GM12878 (cell line): ENCODE measurements around the gene TRIM43B. TPM values are rescaled to one million over a fixed set of nuclear protein-coding genes. Genes with fewer than 3 reads are reported as not detected.
"Not testable (repeated sequence)": the region's sequence is repeated elsewhere in the genome, so short reads cannot be mapped to it uniquely, and the experiment has no call there.

ENCODE experiments used
- ATAC-seq: fragments of 200-7000 bp; cut with Tn5 transposase; 3 replicates; pipeline ENCODE4 v1.9.1; 2020; ENCODE audit warnings: mild to moderate bottlenecking, moderate library complexity
- BruUV-seq: library from RNA; stranded (reverse); fragments of 400-500 nt; replicated peaks from 2 replicates; lab custom pipeline; 2021; lab: Mats Ljungman, UMichigan
- CTCF ChIA-PET: fragments of 300-600 bp; sonication (Branson Sonifier 250); formaldehyde crosslinking; extraction: SDS; loops from one replicate; lab custom pipeline; 2021; ENCODE audit warnings: inconsistent platforms; lab: Yijun Ruan, JAX
- POLR2A ChIA-PET: fragments of 350-600 bp; formaldehyde crosslinking; extraction: SDS; loops from one replicate; lab custom pipeline; 2021; ENCODE audit warnings: inconsistent platforms; lab: Charles Lee
- RAD21 ChIA-PET: fragments of 300-600 bp; sonication (Branson Sonifier 250); formaldehyde crosslinking; loops from one replicate; lab custom pipeline; 2023; ENCODE audit warnings: antibody characterized with exemption; ENCODE audit not compliant: unreplicated experiment; lab: Charles Lee
- SMC1A ChIA-PET: fragments of 300-600 bp; sonication (Branson Sonifier 250); formaldehyde crosslinking; loops from one replicate; lab custom pipeline; 2023; ENCODE audit not compliant: unreplicated experiment, uncharacterized antibody; lab: Charles Lee
- DNase-seq: peaks from one replicate; pipeline ENCODE4 v3.0.0-alpha.2; 2011; ENCODE audit warnings: low read depth, low spot score
- FAIRE-seq: peaks from 3 replicates; lab custom pipeline; 2011; peaks lifted over from hg19 to GRCh38; lab: Jason Lieb, UNC
- H2AFZ ChIP-seq: 2 replicates; pipeline ENCODE4 v1.6.0; 2011; ENCODE audit warnings: low read depth, low read length, control low read depth; ENCODE audit not compliant: control insufficient read depth
- H3K27ac ChIP-seq: 2 replicates; pipeline ENCODE4 v1.5.1; 2011; ENCODE audit warnings: control low read depth; ENCODE audit not compliant: control insufficient read depth, insufficient read depth
- H3K27me3 ChIP-seq, 2 experiments: replicated peaks in 1 of 2; 2 replicates each; pipeline versions ENCODE4 v1.6.0 to v1.6.1; 2011; ENCODE audit warnings: low read length in 1 of 2; ENCODE audit not compliant: control insufficient read depth in 2 of 2, insufficient read depth in 2 of 2
- H3K36me3 ChIP-seq, 2 experiments: 2 replicates each; pipeline ENCODE4 v1.5.1; 2011; ENCODE audit warnings: low read length in 1 of 2; ENCODE audit not compliant: control insufficient read depth in 2 of 2, insufficient read depth in 2 of 2
- H3K4me1 ChIP-seq: 2 replicates; pipeline ENCODE4 v1.6.1; 2011; ENCODE audit warnings: mild to moderate bottlenecking, low read length, moderate library complexity, mixed read lengths; ENCODE audit not compliant: control insufficient read depth, insufficient read depth
- H3K4me2 ChIP-seq: 2 replicates; pipeline ENCODE4 v1.6.0; 2011; ENCODE audit warnings: control low read depth; ENCODE audit not compliant: control insufficient read depth, insufficient read depth
- H3K4me3 ChIP-seq: fragments of 200-600 bp; sonication (generic); 2 replicates; pipeline ENCODE4 v1.5.1; 2016
- H3K79me2 ChIP-seq: 2 replicates; pipeline ENCODE4 v1.6.0; 2011; ENCODE audit warnings: low read length; ENCODE audit not compliant: control insufficient read depth, insufficient read depth
- H3K9ac ChIP-seq: 2 replicates; pipeline ENCODE4 v1.8.0; 2011; ENCODE audit warnings: low read length, control low read depth, mixed read lengths; ENCODE audit not compliant: control insufficient read depth, insufficient read depth
- H3K9me3 ChIP-seq: replicated peaks from 3 replicates; pipeline ENCODE4 v1.5.1; 2011; ENCODE audit warnings: mild to moderate bottlenecking, low read length; ENCODE audit not compliant: control insufficient read depth, insufficient read depth
- H4K20me1 ChIP-seq: 2 replicates; pipeline ENCODE4 v1.6.0; 2011; ENCODE audit not compliant: control insufficient read depth, insufficient read depth
- IKZF1 ChIP-seq: fragments of 450-650 bp; conservative IDR thresholded peaks from 2 replicates; pipeline ENCODE4 v1.6.1; 2017; ENCODE audit warnings: antibody characterized with exemption, mild to moderate bottlenecking
- NFYA ChIP-seq: IDR thresholded peaks from 2 replicates; pipeline ENCODE4 v1.6.1; 2011; ENCODE audit warnings: low read depth, mild to moderate bottlenecking, low read length, improper control_type of control experiment, borderline replicate concordance
- WGBS: methylation state at CpG from one replicate; pipeline ENCODE4 v1.1.6; 2016; ENCODE audit warnings: low lambda C conversion rate; ENCODE audit not compliant: insufficient replicate concordance, insufficient coverage; ENCODE audit errors: missing lambda C conversion rate; 5-methylcytosine and 5-hydroxymethylcytosine counted together
- in situ Hi-C: fragments of 300-500 bp; cut with MboI; formaldehyde crosslinking; loops from 9 replicates; pipeline ENCODE4 v1.14.3; 2018; ENCODE audit warnings: mixed read lengths
- intact Hi-C: fragments of 100-400 bp; cut with micrococcal nuclease; formaldehyde crosslinking; loops from one replicate; pipeline ENCODE4 v1.14.2; 2022; ENCODE audit not compliant: unreplicated experiment
- polyA plus RNA-seq, 11 experiments: library from polyadenylated mRNA; depleted of rRNA in 4 of 11; unstranded in 6 of 11; stranded (reverse) in 5 of 11; fragments of >200 nt; fragmentation: Nextera tagmentation in 4 of 11; fragmentation: Illumina TruSeq in 1 of 11; extraction: Ambion mirVana in 4 of 11; extraction: Trizol in 1 of 11; gene quantifications; 1 replicate in 1 of 11; 2 replicates in 10 of 11; pipeline versions ENCODE4 v1.2.1 to v1.2.3, GENCODE V29; 2011 to 2016; ENCODE audit warnings: inconsistent platforms in 2 of 11, missing spikeins in 2 of 11, low read depth in 1 of 11
- total RNA-seq, 4 experiments: library from RNA; depleted of rRNA in 3 of 4; stranded (reverse); fragments of >200 nt in 3 of 4; fragmentation: Illumina TruSeq in 1 of 4; extraction: Trizol in 1 of 4; gene quantifications; 2 replicates each; pipeline versions ENCODE4 v1.2.1 to v1.2.3, GENCODE V29; 2013 to 2021
- TF ChIP-seq, protein P1 (sequence below): fragments of 450-650 bp; formaldehyde crosslinking; IDR thresholded peaks from 2 replicates; pipeline ENCODE4 v1.5.0; 2022; ENCODE audit warnings: mild to moderate bottlenecking, missing genetic modification characterization
- TF ChIP-seq, protein P2 (sequence below): IDR thresholded peaks from 2 replicates; pipeline ENCODE4 v1.6.1; 2012; ENCODE audit warnings: low read depth, low read length, improper control_type of control experiment
- TF ChIP-seq, protein P3 (sequence below): fragments of 450-650 bp; conservative IDR thresholded peaks from 2 replicates; pipeline ENCODE4 v1.6.1; 2017; ENCODE audit warnings: mild to moderate bottlenecking, moderate library complexity
- TF ChIP-seq, protein P4 (sequence below): fragments of 450-650 bp; IDR thresholded peaks from 2 replicates; pipeline ENCODE4 v1.6.1; 2017; ENCODE audit warnings: low read depth, mild to moderate bottlenecking, moderate library complexity

TRIM43B gene
- total and polyA plus RNA-seq, 10 of the 15 experiments (the other 5 are each of a cell fraction or from before 2014, with no cell fraction given): 0.05 TPM; not detected in 9

DNA sequence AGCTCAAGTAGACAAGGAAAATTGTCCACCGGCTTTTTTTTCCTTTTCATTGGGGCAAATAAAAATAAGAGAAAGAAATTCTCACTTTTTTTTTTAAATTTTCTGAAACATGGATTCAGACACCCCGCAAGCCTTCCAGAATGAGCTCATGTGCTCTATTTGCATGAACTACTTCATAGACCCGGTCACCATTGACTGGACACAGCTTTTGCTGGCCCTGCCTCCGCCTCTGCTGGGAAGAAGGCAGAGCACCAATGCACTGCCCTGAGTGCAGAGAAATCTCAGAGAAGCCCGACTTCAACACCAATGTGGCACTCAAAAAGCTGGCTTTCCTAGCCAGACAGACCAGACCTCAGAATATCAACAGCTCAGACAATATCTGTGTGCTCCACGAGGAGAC, 30.2 kb upstream of the TRIM43B start (continued):
- TF ChIP-seq, protein P1, sequence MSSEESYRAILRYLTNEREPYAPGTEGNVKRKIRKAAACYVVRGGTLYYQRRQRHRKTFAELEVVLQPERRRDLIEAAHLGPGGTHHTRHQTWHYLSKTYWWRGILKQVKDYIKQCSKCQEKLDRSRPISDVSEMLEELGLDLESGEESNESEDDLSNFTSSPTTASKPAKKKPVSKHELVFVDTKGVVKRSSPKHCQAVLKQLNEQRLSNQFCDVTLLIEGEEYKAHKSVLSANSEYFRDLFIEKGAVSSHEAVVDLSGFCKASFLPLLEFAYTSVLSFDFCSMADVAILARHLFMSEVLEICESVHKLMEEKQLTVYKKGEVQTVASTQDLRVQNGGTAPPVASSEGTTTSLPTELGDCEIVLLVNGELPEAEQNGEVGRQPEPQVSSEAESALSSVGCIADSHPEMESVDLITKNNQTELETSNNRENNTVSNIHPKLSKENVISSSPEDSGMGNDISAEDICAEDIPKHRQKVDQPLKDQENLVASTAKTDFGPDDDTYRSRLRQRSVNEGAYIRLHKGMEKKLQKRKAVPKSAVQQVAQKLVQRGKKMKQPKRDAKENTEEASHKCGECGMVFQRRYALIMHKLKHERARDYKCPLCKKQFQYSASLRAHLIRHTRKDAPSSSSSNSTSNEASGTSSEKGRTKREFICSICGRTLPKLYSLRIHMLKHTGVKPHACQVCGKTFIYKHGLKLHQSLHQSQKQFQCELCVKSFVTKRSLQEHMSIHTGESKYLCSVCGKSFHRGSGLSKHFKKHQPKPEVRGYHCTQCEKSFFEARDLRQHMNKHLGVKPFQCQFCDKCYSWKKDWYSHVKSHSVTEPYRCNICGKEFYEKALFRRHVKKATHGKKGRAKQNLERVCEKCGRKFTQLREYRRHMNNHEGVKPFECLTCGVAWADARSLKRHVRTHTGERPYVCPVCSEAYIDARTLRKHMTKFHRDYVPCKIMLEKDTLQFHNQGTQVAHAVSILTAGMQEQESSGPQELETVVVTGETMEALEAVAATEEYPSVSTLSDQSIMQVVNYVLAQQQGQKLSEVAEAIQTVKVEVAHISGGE (CRISPR knock-in tag): no peak

DNA sequence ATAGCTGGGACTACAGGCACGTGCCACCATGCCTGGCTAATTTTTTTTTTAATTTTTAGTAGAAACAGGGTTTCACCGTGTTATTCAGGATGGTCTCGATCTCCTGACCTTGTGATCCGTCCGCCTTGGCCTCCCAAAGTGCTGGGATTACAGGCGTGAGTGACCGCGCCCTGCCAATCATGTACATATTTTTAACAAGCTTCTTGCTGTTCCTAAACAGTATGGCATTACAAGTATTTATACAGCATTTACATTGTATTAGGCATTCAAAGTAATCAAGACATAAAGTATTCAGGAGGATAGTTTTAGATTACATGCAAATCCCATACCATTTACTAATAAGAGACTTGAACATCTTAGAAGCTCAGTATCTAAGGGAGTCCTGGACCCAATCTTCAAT, 29.7 kb upstream of the TRIM43B start:
- H2AFZ ChIP-seq, H3K4me2 ChIP-seq, H3K36me3 ChIP-seq, SMC1A ChIA-PET, CTCF ChIA-PET, H3K4me1 ChIP-seq, in situ Hi-C loops, FAIRE-seq, H3K9ac ChIP-seq, H3K27ac ChIP-seq, BruUV-seq, H3K9me3 ChIP-seq, H3K4me3 ChIP-seq, DNase-seq, H3K79me2 ChIP-seq, intact Hi-C loops, ATAC-seq, H3K27me3 ChIP-seq, RAD21 ChIA-PET, H4K20me1 ChIP-seq, POLR2A ChIA-PET: not testable (repeated sequence)
- WGBS: 51% methylated on average over 8 of the region's 8 CpGs

DNA sequence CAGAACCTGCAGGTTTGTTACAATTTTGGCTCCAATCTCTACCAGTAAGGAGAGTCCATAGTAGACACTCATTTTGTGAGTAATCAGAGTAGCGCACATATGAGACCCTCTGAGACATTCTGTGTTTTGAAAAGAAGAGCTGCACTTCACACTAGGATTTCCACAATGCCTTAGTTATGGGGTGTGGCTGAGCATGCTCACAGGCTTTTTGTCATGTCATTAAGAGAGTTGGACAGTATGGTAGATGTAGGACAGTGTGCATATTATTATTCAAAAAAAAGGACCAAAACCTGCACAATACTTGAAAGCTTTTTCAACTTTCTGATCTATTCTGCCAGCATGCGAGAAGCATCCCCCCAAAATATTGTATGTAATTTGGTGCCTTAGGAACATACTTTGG, 24.9 kb upstream of the TRIM43B start:
- ATAC-seq: no peak
- TF ChIP-seq, protein P2, sequence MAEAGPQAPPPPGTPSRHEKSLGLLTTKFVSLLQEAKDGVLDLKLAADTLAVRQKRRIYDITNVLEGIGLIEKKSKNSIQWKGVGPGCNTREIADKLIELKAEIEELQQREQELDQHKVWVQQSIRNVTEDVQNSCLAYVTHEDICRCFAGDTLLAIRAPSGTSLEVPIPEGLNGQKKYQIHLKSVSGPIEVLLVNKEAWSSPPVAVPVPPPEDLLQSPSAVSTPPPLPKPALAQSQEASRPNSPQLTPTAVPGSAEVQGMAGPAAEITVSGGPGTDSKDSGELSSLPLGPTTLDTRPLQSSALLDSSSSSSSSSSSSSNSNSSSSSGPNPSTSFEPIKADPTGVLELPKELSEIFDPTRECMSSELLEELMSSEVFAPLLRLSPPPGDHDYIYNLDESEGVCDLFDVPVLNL: no peak
- TF ChIP-seq IKZF1 (no peak), NFYA (no peak)
- TF ChIP-seq, protein P3, sequence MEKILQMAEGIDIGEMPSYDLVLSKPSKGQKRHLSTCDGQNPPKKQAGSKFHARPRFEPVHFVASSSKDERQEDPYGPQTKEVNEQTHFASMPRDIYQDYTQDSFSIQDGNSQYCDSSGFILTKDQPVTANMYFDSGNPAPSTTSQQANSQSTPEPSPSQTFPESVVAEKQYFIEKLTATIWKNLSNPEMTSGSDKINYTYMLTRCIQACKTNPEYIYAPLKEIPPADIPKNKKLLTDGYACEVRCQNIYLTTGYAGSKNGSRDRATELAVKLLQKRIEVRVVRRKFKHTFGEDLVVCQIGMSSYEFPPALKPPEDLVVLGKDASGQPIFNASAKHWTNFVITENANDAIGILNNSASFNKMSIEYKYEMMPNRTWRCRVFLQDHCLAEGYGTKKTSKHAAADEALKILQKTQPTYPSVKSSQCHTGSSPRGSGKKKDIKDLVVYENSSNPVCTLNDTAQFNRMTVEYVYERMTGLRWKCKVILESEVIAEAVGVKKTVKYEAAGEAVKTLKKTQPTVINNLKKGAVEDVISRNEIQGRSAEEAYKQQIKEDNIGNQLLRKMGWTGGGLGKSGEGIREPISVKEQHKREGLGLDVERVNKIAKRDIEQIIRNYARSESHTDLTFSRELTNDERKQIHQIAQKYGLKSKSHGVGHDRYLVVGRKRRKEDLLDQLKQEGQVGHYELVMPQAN: no peak
- TF ChIP-seq, protein P4, sequence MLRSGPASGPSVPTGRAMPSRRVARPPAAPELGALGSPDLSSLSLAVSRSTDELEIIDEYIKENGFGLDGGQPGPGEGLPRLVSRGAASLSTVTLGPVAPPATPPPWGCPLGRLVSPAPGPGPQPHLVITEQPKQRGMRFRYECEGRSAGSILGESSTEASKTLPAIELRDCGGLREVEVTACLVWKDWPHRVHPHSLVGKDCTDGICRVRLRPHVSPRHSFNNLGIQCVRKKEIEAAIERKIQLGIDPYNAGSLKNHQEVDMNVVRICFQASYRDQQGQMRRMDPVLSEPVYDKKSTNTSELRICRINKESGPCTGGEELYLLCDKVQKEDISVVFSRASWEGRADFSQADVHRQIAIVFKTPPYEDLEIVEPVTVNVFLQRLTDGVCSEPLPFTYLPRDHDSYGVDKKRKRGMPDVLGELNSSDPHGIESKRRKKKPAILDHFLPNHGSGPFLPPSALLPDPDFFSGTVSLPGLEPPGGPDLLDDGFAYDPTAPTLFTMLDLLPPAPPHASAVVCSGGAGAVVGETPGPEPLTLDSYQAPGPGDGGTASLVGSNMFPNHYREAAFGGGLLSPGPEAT: no peak

More for the DNA sequence above, 24.9 kb upstream of the TRIM43B start:
- FAIRE-seq: no peak
- no TSS peak for BruUV-seq
- Histone ChIP-seq H4K20me1 (no peaks in the 10 kb centered on the region), H3K4me1 (no peaks in the 10 kb centered on the region), H3K36me3 (no peaks in the 10 kb centered on the region), H2AFZ (no peak overlapping the region), H3K79me2 (no peaks in the 10 kb centered on the region), H3K9me3 (no peaks in the 10 kb centered on the region), H3K27me3 (no peaks in the 10 kb centered on the region), H3K9ac (no peak overlapping the region), H3K4me3 (no peak overlapping the region), H3K4me2 (no peak overlapping the region), H3K27ac (no peak overlapping the region)
- WGBS: 26% methylated on average over 2 of the region's 2 CpGs
- intact Hi-C loops: no loop called here
- ChIA-PET POLR2A (no interaction called here), SMC1A (interaction anchor here (1.1 kb wide), 1 partner anchor 62 kb away, joined by 4 read pairs; no protein-coding TSS in a partner anchor), CTCF (no interaction called here), RAD21 (no interaction called here)
- in situ Hi-C loops: no loop called here
- DNase-seq: no peak
